HG03432 (cell line): ENCODE measurements around the gene CDH4.

Experiments used
- ATAC-seq: cut with Tn5 transposase; IDR thresholded peaks from one replicate; pipeline ENCODE4 v1.9.1; 2021; ENCODE audit warnings: mild to moderate bottlenecking, moderate library complexity; ENCODE audit not compliant: unreplicated experiment

The CDH4 gene

GRCh38 chr20:61480158-61480825 is 228.2 kb downstream of the CDH4 start:
- no peak for ATAC-seq

DNA sequence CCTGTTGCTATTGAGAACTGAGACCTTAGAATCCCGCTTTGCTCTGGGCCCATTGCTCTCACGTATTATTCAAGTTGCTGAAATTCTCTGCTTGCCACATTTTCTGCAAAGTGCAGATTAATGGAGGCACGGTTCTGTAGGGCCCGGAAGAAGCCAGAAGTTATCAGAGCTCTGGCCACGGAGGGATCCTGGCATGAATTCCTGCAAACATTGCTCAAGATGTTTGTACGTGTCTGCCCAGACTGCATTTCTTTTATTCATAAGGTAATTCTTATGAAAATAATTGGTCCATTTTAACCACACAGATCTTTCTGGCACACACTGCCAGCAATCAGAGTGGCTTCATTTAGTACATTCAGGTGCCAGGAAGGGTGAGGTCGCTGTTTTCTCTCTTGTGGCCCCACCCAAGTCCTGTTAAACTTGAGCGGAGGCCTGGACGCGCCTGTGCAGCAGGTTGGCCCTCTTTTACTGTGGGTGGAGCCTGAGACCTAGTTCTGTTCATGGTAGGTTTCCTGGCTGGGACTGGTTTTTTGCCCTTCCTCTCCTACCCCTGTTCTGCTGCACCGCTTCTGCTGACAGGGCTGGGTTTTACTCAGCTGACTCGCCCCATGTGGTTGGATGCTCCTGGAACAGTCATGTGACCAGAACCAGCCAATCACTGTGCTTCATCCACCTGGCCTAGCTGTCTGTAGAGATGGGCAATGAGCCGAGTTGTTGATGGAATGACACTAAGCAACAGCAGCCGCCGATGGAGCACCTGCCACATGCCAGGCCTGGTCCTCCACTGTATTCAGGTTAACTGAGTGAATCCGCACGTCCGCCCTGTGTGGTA is 230.2 kb downstream of the CDH4 start:
- ATAC-seq = no peak

DNA sequence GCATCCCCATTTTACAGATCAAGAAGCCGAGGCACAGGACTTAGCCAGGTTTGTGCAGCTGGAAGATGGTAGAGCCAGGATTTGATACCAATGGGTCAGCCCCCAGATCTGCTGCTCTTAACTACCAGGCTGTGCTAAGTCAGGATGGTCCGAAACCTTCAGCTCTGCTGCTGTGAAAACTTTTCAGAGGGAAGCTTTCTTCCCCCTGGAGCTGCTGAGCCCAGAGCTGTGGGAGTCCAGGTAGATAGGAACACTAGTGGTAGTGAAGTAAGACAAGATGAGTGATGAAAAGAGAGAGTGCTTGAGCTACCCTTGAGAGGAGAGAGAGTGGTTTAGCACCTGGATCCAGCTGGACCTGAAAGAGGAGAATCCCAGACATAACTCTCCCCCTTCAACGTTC is 230.8 kb downstream of the CDH4 start:
- ATAC-seq = no peak

GRCh38 chr20:61483336-61484067 is 231.4 kb downstream of the CDH4 start:
- no peak for ATAC-seq

GRCh38 chr20:61486198-61486597 is 234.1 kb downstream of the CDH4 start:
- no peak for ATAC-seq

DNA sequence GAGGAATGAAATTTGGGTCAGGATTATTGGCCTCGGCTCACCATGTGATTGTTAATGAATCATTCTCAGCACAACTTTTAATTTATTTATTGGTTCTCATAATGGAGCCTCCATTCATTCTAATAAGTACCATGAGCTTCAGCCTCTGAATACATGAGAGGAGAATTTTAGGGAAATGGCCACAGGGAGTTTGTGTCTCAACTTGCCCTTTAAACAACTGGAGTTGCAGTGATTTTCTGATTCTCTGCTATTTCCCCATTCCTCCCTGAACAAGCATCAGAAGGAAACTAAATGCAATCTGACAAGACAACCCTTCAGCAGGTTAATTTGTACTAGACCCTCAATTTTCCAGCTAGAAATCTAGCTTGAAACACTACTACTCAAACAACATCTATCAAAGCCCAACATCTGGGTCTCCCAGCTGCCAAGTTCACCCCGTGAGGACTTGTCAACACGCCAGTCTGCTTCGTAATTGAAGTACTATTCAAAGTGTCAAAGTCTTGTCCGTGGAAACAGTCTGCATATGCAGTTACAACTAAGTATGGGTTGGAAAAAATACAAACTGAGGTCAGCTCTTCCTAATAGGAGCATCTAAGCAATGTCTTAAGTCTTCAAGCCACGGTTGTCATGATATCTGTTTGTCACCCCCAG is 235.4 kb downstream of the CDH4 start:
- ATAC-seq = no peak

DNA sequence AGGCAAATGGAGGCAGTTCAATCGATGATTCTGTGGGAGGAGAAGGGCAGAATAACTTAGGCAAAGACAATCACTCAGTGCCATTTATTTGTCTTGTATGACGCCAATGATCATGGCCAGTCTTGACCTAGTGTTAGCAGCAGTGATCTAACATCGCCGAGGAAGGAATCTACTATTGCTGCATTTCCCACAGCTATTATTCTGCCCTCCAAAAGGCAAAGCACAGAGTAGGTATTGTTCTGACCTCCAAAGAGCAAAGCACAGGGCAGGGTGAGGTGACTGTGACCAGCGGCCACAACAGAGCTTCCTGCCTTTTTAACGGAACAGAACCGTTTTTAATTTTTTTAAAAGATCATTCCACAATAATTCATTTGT is 235.9 kb downstream of the CDH4 start:
- ATAC-seq = no peak

DNA sequence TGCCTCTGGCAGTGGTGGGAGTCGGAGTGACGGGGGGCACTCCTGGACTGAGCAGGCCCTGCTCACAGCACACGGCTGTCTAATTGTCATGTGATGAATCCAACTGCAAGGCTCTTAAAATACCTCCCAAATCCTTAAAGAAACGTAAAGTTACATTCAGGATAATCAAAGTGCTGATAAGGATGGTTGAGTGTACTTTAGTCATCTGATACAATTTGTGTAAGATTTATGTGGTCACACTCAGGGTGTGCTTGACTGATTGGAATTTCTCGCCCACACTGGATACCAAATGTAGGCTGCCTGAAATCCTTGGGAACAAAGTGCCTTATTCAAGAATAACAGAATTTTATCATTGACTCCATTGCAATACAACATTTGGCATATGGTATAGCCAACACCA is 238.7 kb downstream of the CDH4 start:
- ATAC-seq = no peak

DNA sequence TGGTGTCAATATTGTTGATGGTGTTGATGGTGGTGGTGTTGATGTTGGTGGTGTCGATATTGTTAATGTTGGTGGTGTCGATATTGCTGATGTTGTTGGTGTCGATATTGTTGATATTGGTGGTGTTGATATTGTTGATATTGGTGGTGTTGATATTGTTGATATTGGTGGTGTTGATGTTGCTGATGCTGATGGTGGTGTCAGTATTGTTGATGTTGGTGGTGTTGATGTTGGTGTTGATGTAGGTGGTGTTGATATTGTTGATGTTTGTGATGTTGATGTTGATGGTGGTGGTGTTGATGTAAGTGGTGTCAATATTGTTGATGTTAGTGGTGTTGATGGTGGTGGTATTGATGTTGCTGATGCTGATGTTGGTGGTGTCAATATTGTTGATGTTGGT is 240.0 kb downstream of the CDH4 start:
- no peak for ATAC-seq

- no peak for ATAC-seq
These were observed 241.8 kb downstream of the CDH4 start for GRCh38 chr20:61493798-61494305.

GRCh38 chr20:61494763-61495575 is 242.9 kb downstream of the CDH4 start:
- ATAC-seq = no peak

DNA sequence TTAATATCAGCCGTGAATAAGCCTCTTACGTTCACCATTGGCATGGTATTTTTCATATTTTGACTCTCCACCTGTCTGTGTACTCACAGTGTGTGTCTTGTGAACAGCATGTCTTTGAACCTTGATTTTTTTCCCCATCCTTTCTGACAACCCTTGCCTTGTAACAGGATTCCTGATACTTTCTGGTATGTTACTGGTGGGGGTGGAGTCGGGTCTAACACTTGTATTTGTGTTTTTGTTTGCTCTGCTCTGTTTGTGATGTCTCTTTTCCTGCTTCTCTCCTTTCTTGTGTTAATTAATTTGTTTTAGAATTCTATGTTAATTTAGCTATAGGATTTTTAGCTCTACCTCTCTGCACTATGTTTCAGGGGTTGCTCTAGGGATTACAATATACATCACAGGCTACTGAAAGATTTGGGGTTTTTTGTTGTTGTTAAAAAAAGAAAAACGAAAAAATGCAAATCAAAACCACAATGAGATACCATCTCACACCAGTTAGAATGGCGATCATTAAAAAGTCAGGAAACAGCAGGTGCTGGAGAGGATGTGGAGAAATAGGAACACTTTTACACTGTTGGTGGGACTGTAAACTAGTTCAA is 245.1 kb downstream of the CDH4 start:
- no peak for ATAC-seq

- ATAC-seq = no peak
These were observed 247.9 kb downstream of the CDH4 start for GRCh38 chr20:61499859-61500554.

DNA sequence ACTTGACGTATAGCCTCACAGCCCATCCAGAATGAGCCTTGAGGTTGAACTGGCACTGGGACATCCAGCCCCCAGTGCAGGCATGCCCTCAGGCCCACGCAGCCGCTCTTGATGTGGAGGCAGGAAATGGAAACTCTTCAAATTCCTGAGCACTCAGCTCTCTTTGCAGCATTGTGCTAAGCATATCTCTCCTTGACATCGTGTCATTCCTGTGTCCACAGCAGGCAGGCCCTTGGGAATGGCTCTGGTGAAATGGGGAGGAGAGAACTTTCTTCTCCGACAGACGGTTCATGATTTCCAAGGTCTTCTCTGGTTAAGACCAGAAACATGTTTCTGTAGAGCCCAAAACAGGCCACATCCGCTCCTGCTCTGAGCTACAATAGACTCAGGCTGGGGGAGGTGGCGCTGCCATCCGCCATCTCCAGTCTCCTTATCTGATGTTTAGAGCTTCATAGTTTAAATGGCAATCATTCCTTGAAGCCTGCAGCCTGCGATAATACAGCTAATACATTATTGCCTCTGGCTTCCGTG is 248.8 kb downstream of the CDH4 start:
- ATAC-seq = no peak

DNA sequence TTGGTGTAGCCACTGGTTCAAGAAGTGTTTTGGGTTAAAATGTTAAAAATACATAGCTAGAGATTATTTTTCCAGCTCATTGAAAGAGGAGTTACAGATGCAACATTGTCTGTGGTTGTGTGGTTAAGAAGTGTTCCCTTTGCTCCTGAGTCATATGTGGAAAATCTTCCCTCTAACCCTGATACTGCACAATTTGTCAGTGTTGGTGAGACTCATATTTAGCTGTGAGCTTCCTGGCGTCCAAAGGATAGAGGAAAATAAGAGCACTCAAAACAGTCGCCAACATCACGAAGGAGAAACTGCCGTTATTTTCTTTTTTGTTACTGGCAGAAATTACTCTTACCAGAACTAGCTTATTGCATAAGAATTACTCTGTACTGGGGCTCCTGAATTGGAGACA is 250.4 kb downstream of the CDH4 start:
- ATAC-seq = no peak

DNA sequence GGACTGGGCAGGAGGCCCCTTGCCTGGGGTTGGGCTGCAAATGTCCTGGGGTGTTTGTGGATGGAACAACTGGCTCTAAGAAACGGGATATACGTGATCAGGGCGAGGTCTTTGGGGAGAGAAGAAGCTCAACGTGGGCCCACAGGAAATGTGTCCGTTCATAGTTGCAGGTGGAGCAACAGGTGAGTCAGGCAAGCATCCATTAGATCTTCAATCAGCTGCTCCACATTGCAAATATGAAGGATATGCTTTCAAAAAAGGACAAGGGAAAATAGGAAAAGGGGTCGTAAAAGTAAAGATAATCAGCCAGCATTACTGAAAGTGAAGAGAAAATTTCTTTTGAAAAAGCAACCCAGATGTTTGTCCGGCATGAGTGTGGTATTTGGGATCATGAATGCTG is 251.0 kb downstream of the CDH4 start:
- no peak for ATAC-seq

DNA sequence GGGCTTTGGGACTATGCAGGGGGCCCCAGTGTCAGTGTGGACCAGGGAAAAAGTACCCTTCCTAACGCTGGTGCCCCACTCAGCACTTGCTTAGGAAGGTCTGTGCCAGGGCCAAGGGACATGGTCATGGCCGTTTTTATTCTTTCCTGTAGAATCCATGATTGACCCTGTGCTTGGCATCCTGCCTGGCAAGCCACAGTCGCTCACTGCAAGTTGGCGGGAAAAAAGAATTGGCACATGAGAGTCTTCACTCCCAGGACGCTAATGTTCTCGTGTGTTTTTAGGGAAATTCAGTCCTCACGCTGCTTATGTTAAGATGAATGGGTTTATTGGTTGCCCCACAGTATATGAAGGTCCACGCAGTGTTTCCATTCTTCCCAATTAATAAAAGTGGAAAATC is 253.4 kb downstream of the CDH4 start:
- no peak for ATAC-seq

DNA sequence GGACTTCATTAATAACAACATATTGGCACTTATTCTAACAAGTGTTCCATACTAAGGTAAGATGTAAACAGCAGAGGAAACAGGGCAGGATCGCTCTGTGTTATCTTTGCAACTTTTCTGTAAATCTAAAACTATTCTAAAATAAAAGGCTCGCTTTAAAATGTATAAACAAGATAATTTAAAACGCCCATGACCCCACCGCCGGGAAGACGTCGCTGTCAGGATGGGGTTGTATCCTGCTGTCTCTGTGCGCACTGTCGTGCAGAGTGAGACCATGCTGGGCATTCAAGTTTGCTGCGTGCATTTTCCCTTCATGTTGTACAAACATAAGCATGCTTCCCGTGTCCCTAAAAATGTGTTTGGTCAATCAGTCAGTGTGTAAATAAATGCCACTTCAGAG is 255.7 kb downstream of the CDH4 start:
- ATAC-seq = no peak
